Activated gamma-delta T cell treated with Interleukin-2 at 50 U/mL for 16 hours (primary cell): ENCODE data around the gene AQR.
"Not testable (repeated sequence)": the region's sequence is repeated elsewhere in the genome, so short reads cannot be mapped to it uniquely, and the experiment has no call there.

Experiments
- DNase-seq: peaks from one replicate; pipeline ENCODE4 v3.0.0-alpha.2; 2020

Gene AQR

DNA sequence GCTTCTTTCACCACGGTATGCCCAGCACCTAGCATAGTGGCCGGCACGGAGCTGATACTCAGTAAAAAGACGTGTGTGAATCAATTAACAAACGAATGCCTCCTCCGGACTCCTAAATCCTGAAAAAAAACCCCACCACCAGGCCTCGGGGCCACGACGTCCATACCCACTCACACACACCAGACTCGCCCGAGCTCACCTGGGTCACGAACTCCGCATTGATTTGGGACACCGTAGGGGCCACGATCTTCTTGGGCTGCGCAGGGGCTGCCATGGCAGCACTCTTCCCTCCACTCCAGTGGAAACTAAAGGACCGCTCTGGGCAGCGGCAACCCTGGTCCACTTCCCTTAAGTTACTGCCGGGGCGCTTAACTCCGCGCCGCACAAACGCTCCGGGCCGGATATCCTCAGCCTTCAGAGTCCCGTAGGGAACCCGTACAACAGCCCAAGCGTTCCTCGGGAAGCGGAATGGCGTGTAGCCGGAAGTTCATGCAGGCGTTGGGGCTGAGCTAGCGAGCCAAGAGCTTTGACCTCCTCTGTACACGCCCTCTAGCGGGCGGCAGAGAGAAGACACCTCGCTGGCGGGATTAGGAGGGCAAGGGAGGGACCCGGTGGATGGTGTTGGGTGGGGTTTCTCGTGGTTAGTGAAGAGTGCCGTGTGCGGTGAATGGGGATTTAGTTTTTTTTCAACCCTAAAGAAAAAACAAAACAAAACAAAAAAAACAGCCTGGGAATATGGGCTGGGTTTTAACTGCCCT, at the start of gene AQR:
Gene AQR (minus strand): TSS at position 403 of the 758 bp plus-strand sequence. CDS start 129 bp downstream, at position 274.
- DNase-seq = peak; percentile 91

DNA sequence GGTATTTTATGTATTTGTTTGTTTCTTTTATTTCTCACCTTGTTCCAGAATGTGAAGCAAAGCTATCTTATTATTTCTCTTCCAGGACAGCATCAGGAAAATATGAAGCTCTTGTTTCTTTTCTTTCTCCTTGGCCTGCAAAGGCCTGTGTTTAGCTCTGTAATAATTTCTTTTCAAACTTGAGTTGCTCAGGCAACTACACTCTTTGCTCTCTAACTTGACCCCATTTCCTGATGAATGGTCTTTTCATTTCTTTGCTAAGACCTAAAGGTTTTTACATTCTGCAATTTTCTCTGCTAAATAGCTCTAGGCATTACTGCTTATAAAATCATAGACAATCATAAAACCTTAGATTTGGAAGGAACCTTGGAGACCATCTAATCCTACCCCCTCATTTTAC, 44.7 kb upstream of the AQR start:
- DNase-seq = no peak

DNA sequence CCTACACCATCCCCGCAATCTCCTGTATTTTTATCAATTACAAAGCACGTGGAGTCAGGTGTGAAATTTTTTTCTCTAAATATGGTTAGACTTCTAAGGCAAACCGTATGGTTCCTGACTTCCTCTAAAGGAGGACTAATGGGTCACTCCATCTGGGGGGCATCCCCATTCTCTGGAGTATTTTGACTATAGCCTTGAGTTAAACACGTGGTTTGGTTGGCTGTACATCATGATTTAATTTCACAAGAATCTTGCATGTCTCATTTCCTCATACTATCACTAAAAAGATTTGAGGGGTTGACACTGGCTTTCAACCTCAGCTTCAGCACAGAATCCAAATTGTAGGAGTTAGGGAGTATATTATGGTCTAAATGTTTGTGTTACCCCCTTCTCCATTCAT, 43.8 kb upstream of the AQR start:
- no peak for DNase-seq

DNA sequence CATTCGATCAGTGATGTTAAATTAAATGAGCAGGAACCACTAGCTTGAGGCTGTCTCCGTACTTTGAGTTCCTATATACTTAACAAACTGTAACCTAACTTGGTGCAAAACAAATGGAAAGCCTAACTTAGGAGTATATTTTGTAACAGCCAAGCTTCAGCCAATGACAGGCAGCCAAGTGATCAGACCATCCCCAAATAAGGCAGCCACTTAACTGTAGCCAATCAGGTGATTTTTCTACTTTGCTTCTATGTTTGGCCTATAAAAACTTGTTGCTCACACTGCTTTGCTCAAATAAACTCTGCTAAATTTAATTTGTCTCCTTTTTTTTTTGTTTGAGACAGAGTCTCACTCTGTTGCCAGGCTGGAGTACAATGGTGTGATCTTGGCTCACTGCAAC, 37.9 kb upstream of the AQR start:
- DNase-seq = no peak

DNA sequence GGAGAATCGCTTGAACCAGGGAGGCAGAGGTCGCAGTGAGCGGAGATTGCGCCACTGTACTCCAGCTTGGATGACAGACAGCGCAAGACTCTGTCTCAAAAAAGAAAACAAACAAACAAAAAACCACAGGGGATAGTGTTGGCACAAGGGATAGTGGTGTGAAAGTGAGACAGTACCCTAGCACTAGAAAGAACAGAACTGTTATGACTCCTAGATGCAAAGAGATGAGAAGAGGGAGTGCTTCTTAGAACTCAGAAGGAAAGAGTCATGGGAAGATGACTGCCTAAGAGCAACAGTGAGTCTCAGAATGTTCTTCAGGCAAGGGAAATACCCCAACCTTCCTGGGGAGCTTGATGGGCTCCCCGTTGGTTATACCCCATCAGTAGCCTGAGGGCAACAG, 36.4 kb upstream of the AQR start:
- DNase-seq = no peak

DNA sequence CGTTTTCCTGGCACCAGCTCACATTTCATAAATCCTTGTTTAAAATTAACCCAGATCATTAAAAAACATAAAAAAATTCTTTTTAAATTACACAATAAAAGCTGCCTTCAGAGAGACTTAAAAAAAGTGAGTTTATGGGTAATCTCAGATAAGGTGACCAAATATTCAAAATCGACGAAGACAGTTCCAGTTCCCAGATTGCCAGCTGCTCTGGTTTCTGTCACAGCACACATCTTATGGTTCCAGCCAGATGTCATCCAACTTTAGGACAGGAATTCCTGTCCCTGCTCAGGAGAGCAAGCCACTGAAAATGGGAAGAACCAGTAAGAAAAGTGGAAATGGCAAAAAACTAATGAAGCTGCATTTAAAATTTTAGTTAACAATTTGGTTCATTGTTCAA, 34.4 kb upstream of the AQR start:
- no peak for DNase-seq

DNA sequence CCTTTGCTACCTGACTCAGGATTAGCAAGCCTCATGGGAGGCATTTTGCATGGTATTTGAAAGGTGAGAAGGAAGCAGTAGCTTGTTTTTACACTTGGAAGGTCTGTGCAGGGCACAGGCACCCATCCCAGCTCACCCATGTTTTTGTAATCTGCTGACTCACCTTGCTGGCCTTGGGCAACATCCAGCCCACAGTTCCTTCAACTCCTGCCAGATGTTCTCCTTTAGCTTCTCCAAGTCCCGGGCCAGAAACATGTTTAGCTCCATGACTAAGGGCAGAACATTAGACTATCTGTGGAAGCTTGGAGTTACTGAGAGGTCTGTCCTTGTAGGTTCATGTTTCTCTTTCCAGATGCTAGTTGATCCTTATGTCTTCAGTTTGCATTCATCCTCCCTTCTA, 31.0 kb upstream of the AQR start:
- DNase-seq = no peak

DNA sequence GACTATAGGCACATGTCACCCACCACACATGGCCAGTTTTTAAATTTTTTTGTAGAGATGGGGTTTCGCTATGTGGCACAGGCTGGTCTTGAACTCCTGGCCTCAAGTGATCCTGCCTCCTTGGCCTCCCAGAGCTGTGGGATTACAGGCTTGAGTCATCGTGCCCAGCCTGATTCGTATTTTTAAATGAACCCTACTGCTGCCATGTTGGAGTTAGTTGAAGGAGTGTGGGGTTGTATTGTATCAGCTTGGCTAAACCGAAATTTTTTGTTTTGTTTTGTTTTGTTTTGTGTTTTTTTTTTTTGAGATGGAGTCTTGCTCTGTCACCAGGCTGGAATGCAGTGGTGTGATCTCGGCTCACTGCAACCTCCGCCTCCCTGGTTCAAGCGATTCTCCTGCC, 30.4 kb upstream of the AQR start:
- DNase-seq = no peak

DNA sequence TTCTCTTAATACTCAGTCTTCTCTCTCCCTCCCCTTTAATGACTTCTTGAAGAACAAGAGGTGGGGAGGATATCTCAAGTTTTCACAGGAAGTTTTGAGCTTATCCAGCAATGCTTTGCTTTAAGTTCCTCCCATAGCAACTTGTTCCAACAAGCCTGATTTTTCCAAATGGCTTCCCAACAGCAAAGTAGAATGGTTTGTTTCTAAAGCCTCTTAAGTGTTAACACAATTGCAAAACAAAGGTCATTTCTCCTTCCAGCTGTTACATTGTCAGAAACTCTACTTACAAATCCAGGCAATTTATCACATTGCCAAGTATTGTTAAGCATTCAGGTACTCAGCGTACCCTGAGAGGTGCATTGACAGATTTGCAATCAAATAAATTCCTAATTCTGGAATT, 25.4 kb upstream of the AQR start:
- DNase-seq = no peak

DNA sequence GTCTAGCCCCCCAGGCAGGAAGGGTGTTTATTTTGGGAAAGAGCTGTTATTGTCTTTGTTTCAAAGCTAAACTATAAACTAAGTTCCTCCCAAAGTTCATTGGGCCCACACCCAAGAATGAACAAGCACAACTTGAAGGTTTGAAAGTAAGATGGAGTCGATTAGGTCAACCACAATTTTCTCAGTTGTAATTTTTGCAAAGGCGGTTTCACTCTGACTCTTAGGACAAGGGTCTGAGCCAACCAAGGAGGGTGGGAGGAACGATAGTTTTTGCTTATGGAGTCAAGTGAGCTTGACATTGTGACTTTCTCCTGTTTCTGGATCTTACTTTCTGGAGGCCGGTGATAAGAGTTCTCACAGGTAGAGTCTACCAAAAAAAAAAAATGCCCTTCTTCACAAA, 24.3 kb upstream of the AQR start:
- DNase-seq = no peak

DNA sequence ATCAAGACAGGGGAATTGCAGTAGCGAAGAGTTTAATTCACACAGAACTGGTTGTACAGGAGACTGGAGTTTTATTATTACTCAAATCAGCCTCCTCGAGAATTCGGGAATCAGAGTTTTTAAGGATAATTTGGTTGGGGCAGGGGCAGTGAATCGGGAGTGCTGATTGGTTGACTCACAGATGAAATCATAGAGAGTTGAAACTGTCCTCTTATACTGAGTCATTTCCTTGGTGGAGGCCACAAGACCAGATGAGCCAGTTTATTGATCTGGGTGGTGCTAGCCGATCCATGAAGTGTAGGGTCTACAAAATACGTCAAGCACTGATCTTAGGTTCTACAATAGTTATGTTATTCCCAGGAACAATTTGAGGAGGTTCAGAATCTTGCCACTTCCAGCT, 23.9 kb upstream of the AQR start:
- no peak for DNase-seq

DNA sequence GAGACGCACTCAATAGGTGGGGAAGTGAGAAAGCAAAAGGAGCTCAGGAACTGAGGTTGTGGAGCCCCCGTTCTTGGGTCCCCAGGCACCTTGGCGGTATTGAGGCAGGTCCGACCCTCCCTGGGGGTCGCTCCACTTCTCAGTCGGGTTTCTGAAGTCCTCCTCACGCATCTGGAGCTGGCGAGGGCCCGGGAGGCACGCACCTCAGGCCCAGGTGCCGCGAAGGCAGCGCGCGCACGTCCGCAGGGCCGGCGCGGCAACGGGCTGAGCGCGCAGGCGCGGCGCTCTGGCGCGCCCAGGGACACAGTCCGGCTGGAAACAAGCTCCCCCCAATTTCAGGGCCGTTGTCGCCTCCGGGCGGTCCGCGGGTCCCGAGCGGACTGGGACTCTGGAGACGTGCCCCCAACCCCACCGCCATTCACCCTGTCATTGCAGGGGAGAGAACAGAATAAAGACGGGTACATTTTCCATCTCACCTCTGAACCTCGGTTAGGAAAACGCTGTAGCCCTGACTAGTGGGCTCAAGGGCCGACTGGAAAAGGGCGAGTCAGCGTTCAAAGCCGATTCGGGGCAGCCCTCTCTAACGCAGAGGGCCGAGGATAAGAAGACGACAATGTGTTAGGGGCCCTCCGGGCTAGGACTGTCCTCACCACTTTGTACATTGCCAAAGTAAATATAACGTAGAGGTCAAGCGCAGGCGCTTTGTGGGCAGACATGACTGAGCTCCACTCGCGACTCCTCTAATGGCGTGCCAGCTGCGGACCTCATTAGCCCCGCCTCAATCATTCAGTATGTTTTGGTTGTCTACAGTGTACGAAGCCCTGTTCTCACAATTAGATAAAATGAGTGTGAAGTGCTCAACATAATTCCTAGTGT, 18.7 kb upstream of the AQR start, which contains the start of gene ZNF770:
Gene ZNF770 (minus strand): TSS at position 261 of the 876 bp plus-strand sequence. CDS start 4,853 bp downstream, outside the sequence.
- peak; percentile 77 for DNase-seq

DNA sequence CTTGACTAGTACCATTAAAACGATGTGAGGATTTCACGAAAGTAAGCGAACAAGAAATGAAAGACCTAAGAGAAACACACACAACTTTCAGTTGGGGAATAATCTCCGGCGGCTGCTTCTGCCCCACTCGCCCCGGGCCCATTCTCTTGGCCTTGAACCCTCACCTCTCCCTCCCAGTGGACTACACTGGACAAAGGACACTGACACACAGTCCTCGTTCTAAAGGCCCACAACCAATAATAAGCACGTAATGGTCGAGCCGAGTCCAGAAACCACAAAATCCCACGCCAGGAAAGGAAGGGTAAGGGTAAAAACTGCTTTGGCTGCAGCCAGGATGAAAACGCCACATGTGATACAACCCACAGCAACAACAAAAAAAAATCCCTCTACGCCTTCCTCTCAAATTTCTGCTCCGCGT, 18.1 kb upstream of the AQR start:
- no peak for DNase-seq

DNA sequence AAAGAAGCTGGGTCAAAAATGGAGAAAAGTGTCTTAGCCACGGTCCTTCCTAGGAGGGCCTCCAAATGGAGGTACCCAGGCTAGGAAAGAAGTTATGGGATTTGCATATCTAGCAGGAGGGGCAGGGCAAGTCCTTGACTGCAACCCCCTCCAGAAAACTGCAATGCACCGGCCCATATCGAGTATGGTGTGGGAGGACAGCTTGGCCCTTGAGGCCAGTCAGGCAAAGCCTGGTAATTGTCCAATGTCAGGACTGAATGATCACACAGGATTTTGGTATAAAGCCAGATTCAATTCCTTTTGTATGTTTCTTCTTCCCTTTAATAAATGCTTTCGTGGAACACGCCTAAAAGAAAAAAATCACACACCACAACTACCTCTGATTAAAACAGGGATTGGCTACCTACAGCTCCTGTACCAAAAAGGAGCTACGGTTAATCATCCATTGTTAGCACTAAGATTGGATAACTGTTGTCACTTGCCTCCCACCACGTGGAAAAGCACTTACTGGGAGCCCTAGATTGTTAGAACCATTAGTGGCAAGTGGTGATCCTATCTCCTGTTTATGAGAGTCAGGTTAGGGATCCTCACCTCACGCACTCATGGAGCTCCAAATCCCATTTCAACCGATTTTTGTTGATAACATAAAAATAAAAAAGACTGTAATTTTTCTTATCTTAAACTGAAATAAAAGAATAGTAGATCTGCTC, 17.4 kb upstream of the AQR start:
- DNase-seq = no peak

DNA sequence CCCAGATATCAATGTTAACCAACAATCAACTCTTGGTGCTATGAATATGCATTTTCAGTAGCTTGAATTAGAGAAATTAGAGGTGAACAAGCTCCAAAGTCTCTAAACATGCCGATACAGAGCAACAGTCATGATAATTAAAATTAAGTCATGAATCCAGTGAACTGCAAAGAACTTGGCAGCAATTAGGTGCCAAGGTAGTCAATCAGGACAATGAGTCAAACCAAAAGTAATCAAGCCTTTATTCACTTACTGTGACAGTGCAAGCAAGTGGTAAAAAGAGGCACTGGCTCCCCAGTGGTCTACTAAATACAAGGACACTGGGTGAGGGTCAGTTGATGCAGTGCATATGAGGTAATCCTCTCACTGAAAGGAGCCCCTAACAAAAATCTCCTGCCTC, 16.8 kb upstream of the AQR start:
- DNase-seq = no peak

DNA sequence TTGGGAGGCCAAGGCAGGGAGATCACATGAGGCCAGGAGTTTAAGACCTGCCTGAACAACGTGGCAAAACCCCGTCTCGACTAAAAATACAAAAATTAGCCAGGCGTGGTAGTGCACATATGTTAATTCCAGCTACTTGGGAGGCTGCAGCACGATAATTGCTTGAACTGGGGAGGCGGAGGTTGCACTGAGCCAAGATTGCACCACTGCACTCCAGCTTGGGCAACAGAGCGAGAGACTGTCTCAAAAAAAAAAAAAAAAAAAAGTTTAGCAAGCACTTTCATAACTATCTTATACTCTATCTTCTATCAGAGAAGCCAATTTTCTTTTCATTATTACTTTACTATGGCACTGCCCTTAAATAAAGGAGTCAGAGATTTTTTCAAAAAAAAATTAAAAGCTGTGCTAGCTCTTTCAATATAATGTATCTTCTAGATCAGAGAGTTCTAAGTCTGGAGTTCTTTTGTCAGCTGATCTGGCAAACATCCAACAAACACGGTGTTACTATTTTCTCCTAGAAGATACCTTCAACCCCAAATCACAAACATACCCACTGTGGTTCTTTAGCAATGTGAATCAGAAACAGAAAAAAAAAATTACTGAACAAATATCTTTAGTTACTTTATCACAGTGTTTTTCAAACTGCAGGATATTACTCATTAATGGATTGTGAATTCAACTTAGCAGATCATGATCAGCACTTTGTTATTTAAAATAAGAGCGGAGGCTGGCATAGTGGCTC, 15.5 kb upstream of the AQR start:
- no peak for DNase-seq

DNA sequence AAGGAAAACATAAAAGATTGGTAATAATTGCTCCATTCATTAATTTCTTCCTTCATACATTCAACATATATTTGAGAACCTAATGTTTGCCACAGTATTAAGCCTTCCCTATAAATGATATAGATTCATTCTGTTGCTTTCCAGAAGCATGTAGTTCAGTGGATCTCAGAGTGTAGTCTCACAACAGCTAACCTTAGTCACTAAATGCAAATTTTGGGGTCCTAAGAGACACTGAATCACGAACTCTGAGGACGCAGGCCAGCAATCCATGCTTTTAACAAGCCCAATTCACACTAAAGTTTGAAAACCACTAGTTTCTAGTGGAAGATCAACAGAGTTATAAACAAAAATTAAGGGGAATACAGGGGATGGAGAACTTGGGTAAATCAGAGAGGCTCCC, 7.2 kb upstream of the AQR start:
- DNase-seq = no peak

DNA sequence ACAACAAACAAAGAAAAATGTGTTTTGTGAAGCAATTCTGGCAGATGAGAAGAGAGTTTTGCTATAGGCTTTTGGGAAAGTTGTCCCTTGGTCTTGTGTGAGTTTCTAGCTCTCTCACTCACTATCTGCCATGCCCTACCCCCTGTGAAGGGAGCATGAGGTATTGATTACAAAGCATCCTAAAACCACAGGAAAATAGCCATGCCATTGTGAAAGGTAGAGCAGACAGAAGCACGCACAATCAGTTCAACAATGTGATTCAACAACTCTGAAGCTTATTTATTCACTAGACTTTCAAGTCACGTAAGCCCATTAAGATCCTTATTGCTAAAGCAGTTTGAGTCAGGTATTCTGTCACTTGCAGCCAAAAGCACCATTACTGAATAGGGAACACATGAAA, 6.5 kb upstream of the AQR start:
- no peak for DNase-seq

DNA sequence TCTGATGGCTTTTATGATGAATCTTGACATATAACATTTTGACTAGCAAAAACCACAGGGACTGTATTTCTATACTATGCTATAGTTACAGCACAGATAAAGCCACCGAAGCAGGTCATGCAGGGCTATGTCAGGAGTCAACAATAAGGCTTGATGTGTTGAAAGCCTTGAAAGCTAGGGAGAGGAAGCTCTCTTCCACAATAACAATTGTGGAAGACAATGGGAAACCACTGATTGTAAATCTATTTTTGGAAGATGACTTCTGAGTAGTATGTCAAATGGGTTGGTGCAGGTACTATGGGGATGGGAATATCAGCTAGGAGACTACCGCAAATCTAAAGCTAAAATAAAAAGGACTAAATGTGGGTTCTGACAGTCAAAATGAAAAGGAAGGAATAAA, 4.0 kb upstream of the AQR start:
- DNase-seq = no peak

DNA sequence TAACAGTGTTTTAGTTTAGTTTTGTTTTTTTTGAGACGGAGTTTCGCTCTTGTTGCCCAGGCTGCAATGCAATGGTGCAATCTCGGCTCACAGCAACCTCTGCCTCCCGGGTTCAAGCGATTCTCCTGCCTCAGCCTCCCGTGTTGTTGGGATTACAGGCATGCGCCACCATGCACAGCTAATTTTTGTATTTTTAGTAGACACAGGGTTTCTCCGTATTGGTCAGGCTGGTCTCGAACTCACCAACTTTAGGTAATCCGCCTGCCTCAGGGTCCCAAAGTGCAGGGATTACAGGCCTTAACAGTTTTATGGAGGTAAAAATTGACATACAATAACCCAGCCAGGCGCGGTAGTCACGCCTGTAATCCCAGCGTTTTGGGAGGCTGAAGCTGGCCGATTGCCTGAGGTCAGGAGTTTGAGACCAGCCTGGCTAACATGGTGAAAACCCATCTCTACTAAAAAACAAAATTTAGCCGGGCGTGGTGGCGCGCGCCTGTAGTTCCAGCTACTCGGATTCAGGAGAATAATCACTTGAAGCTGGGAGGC, 629 bp upstream of the AQR start:
- not testable (repeated sequence) for DNase-seq

DNA sequence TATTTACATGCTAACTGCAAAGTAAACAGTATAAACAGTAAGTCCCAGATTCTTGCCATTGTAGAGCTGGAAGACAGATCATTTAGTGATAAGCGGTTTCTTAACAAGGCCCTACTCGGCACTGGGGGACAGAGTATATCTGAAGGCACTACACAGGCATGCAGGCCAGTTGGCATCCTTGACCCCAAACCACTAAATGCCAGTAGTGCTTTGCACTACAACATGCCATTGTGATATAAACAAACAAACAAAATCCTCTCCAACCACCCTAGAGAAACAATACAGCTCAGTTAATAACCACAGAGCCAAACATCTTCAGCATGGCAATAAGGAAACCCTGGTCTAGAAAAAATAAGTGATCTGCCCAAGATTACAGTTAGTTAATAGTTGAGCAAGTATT, 5.3 kb downstream of the AQR start:
- DNase-seq = no peak

DNA sequence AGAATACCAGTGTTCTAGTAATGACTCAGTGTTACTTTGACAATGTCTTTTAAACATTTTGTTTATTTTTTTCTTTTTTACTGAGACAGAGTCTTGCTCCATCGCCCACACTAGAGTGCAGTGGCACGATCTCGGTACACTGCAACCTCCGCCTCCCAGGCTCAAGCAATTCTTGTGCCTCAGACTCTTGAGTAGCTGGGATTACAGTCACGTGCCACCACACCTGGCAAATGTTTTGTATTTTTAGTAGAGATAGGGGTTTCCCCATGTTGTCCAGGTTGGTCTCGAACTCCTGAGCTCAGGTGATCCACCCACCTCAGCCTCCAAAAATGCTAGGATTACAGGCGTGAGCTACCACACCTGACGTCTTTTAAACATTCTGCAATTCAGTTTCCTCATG, 15.7 kb downstream of the AQR start:
- no peak for DNase-seq

DNA sequence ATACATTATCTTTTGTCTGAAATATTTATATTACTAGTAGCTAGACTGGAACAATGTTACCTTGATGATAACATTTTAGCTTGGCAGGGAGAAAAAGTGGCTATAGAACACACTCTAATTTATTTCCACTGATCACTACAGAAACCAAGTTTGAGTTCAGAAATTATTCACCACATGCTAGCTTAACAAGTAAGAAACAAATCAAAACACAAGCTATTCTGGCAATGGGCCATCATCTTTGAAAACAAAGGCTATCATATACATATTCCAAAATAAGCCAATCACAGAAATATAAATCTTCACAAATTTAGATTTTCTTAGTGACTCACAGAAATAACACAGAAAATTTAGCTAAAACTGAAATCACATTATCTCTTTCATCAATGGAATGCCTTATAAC, 17.1 kb downstream of the AQR start:
- no peak for DNase-seq
